ENCODE results near the gene RPS26. TPM values are rescaled to one million over a fixed set of nuclear protein-coding genes. Genes with fewer than 3 reads are reported as not detected.

The RPS26 gene
- total RNA-seq, 1 experiment from 2014 or later, result 70.2 TPM

GRCh38 chr12:56031987-56032386 lies 9.7 kb upstream of the RPS26 start:
- BruUV-seq (replicated peaks), result no TSS peak
- Histone ChIP-seq H3K9me3 (ENCODE audit: control insufficient read depth in 1 of 2, insufficient read depth in 1 of 2, low read depth in 1 of 2, low read length in 2 of 2) (no peaks in the 10 kb centered on the region), H3K4me1 (ENCODE audit: control insufficient read depth in 1 of 2, insufficient read depth in 2 of 2, low read length in 2 of 2) (no peaks in the 10 kb centered on the region), H2AFZ (ENCODE audit: low read depth, low read length, poor library complexity, severe bottlenecking) (no peak overlapping the region), H4K20me1 (ENCODE audit: insufficient read depth) (no peaks in the 10 kb centered on the region), H3K79me2 (ENCODE audit: insufficient read depth, low read length) (no peaks in the 10 kb centered on the region), H3K9ac (ENCODE audit: low read length) (no peak overlapping the region), H3K4me2 (ENCODE audit: low read length) (no peak overlapping the region), H3K27ac (ENCODE audit: low read depth, low read length) (no peak overlapping the region), H3K27me3 (ENCODE audit: insufficient read depth, low read length) (no peaks in the 10 kb centered on the region), H3K9me2 (ENCODE audit: insufficient read depth) (no peaks in the 10 kb centered on the region), H3K36me3 (ENCODE audit: control insufficient read depth in 1 of 2, insufficient read depth in 2 of 2, low read length in 2 of 2) (no peaks in the 10 kb centered on the region), H3K4me3 (replicated peaks in 1 of 2; ENCODE audit: low read depth in 1 of 2, low read length in 2 of 2) (no peak overlapping the region)
- TF ChIP-seq EGR1 (IDR thresholded peaks at IDR 0.05; ENCODE audit: low read depth) (no peak), EZH2 (IDR thresholded peaks at IDR 0.05) (no peak), SRF (IDR thresholded peaks at IDR 0.05; ENCODE audit: low read depth) (no peak), POLR2AphosphoS5 (IDR thresholded peaks at IDR 0.05; ENCODE audit: low read depth, low read length) (no peak), SIN3A (IDR thresholded peaks at IDR 0.05; ENCODE audit: low read depth) (no peak), ZFX (IDR thresholded peaks at IDR 0.05) (no peak), TCF7L2 (IDR thresholded peaks at IDR 0.05; ENCODE audit: borderline replicate concordance, extremely low read depth, insufficient read depth, insufficient read length) (no peak), CEBPB (IDR thresholded peaks at IDR 0.05; ENCODE audit: low read depth) (no peak), POLR2A (IDR thresholded peaks at IDR 0.05; ENCODE audit: borderline replicate concordance, extremely low read depth, insufficient read depth, insufficient read length) (no peak)
- TF ChIP-seq, protein P1, sequence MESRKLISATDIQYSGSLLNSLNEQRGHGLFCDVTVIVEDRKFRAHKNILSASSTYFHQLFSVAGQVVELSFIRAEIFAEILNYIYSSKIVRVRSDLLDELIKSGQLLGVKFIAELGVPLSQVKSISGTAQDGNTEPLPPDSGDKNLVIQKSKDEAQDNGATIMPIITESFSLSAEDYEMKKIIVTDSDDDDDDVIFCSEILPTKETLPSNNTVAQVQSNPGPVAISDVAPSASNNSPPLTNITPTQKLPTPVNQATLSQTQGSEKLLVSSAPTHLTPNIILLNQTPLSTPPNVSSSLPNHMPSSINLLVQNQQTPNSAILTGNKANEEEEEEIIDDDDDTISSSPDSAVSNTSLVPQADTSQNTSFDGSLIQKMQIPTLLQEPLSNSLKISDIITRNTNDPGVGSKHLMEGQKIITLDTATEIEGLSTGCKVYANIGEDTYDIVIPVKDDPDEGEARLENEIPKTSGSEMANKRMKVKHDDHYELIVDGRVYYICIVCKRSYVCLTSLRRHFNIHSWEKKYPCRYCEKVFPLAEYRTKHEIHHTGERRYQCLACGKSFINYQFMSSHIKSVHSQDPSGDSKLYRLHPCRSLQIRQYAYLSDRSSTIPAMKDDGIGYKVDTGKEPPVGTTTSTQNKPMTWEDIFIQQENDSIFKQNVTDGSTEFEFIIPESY (IDR thresholded peaks at IDR 0.05; ENCODE audit: extremely low read depth, insufficient replicate concordance, low read length), result no peak
- TF ChIP-seq, protein P2, sequence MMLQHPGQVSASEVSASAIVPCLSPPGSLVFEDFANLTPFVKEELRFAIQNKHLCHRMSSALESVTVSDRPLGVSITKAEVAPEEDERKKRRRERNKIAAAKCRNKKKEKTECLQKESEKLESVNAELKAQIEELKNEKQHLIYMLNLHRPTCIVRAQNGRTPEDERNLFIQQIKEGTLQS (IDR thresholded peaks at IDR 0.05), result no peak
- POLR2A ChIA-PET, result no interaction called here
- DNase-seq (ENCODE audit: low read depth, low spot score) (no peak), ATAC-seq (no peak)
- intact Hi-C loops (cut with micrococcal nuclease), result no loop called here
- RAD21 ChIA-PET (ENCODE audit: low non-redundant PET in 1 of 2, low total read pairs in 2 of 2, uncharacterized antibody in 2 of 2, unreplicated experiment in 2 of 2), result no interaction called here
- CTCF ChIA-PET, result no interaction called here

All from HCT116 (cell line).